Raji (cell line): Measurements from ENCODE around the gene IRX1.

ENCODE experiments used
- POLR2A ChIP-seq: IDR thresholded peaks from 2 replicates; pipeline ENCODE4 v1.6.1; 2011; ENCODE audit warnings: low read depth, low read length, control low read depth; ENCODE audit not compliant: insufficient read depth

The IRX1 gene

DNA sequence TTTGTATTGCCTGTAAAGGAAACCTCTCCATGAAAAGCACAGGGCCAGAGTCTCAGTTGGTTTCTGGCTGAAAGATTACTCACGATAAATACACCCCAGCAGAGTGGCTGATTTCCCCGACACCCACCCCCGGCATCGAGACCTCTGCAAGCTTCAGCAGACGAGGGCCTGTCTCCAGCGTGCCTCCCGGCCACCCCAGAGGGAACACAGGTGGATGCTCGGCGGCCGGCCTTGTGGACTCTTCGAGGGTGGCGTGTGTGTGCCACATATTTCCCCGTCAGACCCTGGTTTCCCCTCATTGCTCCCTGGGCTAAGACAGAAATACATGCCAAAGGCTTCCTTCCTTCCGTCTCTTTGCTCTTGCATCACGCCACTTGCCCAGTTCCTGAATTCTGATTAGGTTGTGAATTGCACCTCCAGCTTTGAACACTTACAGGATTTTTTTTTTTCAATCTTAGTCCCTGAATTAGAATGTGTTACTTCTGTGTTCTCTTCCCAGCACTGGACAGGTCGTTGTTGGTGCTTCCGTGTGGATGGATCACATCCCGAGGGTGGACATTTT lies 13.6 kb downstream of the IRX1 start:
- no peak for TF ChIP-seq POLR2A

DNA sequence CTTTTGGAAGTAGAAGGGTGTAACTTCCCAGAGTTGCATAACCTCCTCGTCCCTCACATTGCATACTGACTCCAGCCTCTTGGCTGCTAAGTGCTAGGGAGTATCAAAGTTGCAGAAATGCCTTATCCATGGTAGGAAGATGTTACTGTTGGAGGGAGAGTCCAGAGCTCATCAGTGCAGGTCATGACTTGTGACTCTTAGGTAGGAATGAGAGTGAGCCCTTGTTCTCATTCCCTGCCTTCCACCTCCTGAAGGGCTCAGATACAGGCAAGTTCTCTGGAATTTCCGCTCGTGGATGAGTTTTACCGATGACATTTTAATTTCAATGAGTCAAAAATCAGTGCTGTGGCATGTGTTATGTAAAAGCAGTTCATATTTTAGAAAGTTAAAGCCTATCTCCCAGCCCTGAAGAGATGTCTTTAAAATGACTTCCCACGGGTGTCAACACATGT lies 17.0 kb downstream of the IRX1 start:
- TF ChIP-seq POLR2A: no peak

DNA sequence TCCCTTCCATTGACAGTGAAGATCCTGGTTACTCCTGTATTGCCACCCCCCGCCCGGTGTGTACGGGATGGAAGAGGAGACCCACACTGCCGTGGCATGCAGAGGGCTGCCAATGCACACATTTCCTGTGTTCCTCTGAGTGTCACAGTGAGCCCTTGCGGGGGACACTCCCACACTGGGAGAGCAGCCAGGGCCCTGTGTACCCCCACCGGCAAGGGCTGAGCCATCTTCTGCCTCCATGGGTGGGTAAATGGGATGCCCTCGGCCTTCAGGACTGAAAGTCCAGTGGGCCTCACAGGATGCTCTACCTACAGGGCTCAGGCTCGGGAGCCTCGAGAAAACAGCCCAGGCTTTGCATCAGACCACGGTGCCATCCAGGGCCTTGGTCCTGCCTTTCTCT lies 18.1 kb downstream of the IRX1 start:
- no peak for TF ChIP-seq POLR2A

DNA sequence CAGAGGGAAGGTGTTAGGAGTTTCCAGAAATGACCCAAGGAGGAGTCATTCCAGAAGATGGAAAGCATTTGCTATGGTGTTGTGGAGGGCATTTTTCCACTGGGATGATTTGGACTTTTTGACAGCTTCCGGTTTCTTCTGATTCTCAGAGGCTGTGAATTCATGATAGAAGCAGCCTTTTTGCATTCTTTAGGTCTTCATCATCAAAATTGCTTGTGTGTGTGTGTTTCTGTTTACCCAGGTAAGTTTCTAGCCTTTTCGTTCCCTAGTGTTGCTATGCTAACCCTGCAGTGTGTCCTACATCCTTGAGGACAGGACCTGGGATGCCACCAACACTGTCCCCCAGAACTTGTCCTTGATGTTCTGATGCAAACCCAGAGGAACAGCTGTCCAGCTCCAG lies 19.6 kb downstream of the IRX1 start:
- no peak for TF ChIP-seq POLR2A

DNA sequence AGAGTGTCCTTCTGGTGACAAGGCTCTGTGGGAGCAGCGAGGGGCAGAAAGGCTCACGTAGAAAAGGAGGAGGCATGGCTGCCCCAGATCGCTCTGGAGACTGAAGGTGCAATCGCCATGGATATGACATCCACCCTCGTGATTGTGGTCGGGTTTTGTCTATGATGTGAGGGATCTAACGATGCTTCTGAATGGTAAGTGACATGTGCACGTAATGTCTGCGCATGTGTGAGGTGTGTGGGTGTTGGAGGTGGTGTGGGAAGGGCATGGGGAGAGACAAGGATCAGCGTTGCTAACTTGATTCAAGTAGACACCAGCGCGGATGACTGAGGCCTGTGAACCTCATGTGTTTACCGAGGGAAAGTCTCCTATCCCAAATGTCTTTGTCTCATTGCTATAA lies 20.2 kb downstream of the IRX1 start:
- TF ChIP-seq POLR2A: no peak

DNA sequence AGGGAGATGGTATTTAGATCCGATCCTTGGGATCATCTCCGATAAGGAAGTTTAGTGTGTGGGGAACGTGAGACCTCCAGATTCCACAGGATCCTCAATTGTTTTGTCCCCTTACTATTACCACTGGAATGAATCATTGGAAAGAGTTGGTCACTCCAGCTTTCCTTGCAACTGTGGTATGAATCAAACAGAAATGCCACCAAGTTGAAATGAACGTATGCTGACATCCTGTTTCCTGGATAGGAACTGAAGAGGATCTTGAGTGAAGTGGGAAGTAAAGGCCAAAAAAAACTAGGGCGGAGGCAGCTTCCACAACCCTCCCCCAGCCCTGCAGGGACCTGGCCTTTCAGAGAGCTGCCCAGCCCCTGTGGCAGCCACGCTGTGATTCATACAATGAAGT lies 23.9 kb downstream of the IRX1 start:
- TF ChIP-seq POLR2A: no peak

DNA sequence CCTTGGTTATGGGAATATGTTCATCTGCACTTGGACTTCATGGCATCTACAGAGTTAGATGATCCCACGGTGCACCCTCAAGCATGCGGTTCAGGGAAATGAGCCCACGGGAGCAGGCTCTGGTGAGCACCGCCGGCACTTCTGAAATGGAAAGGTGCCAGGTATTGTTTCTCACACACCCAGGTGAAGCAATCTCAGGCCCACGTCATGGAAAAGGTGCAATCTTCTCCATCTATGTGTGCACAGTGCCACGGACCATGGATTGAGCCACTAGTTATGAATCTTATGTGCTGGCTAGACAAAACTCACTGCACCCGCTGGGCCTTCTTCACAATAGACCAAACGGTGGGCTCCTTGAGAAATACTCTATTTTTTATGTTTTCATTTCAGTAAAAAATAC lies 27.3 kb downstream of the IRX1 start:
- TF ChIP-seq POLR2A: no peak

DNA sequence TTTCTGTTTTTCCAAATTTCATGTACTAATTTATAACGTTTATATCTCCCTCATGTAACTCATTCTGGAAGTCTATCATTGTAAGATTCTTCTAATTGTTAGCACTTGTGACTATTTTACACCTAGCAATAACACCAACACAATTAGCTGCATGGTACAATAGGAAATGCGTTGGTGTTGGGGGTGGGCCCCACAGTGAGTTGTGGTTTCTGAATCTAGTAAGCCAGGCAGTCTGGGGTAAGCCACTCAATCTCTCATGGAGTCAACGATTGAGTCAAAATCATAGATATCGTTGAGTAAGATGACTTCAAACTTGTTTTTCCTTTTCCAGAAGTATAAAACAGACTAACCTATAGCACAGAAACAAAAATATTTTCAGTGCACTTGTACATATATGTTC lies 30.0 kb downstream of the IRX1 start:
- TF ChIP-seq POLR2A: no peak

DNA sequence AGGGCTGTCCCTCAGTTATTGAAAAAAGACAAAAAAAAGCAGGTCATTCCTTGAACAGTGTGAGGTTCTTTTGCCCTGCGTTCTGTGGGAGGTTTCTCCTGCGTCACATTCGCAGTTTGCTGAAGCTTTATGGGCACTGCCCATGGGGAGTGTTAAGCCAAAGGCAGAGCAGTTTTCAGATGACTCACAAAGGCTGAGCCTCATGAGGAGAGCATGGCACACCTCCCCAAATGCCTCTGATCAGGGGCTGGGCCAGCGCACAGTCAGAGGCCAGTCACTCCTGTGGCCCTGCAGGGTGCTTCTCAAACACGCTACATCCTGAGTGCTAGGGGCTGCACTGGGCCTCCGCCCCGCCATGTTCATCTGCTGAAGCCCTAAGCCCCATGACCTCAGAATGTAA lies 38.4 kb downstream of the IRX1 start:
- TF ChIP-seq POLR2A: no peak

DNA sequence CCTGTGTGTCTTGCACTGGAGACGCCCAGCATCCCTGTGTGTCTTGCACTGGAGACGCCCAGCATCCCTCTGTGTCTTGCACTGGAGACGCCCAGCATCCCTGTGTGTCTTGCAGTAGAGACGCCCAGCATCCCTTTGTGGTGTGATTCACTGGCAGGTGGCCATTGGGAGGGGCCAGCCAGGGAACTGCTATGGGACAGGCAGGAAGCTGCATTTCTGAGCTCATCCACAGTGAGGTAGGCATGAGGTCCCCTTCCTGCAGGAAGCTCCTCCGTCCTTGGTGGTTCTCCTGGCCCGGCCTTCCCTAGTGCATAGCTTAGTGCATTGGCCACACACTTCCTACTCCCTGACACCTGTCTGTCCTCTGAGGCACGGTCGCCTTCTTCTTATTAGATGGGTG lies 43.5 kb downstream of the IRX1 start:
- no peak for TF ChIP-seq POLR2A

DNA sequence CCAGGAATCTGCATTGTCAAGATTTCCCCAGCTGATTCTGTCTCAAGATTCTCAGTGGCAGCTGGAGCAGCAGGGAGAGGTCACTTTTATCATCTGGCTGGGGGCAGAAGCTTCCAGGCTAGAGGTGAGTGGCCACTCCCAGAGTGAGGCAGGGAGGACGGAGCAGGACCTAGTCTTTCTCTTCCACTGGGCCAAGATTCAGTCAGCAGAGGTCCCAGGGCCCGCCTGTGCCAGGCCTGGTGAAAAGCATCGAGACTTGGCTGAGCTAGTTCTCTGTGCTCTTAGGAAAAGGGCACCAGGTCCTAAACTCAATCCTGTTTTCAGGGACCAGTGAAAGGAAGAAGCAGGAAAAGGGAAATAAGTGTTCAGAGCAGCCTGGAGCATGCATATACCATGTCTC lies 46.6 kb downstream of the IRX1 start:
- no peak for TF ChIP-seq POLR2A

DNA sequence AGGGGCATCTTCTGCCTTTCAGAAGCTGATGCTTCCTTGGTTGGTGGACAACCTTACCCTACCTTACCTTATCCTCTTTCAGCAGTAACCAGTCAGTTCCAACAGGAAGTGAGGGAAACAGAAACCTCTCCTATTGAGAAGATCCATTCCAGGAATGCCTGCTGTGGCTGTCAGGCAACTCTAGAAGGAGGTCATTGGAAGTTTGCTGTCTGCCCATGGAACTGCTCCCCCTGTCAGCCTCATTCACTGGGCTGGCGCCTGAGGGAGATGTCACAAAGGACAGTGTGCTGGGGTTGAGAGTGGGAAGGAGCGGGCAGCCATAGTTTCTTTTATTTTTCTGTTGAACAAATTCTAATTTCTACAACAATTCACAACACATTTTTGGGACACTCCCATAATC lies 54.7 kb downstream of the IRX1 start:
- no peak for TF ChIP-seq POLR2A

DNA sequence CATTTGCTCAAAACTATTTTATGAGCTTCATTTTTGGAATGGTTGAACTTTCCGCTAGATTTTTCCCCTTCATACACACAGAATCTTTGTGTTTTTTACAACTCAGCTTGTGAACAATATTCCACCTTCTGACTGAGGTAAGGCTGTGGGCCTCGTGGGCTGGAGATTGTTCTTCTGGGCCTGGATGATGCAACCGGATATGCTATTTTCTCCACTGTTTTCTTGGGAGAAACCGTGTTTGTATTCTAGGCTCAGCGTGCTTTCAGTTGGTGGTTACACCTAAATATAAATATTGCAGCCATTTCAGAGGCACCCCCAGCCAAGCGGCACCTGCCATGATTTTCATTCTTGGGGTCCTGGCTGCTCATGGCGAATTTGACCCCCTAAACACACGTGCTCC lies 55.2 kb downstream of the IRX1 start:
- no peak for TF ChIP-seq POLR2A
